Right lobe of liver (tissue), 4 donors: Measurements from ENCODE around the gene EGF.

Experiments used
- CTCF ChIP-seq, 4 donors: fragments of 200-600 bp in 3 of 4; fragments of 450-650 bp in 1 of 4; IDR thresholded peaks; one replicate each; pipeline versions ENCODE4 v1.5.1 to v1.8.0; 2016 to 2022; ENCODE audit warnings: antibody characterized with exemption in 4 of 4, mild to moderate bottlenecking in 2 of 4
- POLR2A ChIP-seq: fragments of 450-650 bp; IDR thresholded peaks from one replicate; pipeline ENCODE4 v1.6.1; 2017; ENCODE audit warnings: antibody characterized with exemption, mild to moderate bottlenecking
- donor health status: DM: no; HTN: no; CAD: no.
- donor health status: DM: no; HTN: no; CAD: no.
- donor health status: DM: no; HTN: yes; CAD: no.

DNA sequence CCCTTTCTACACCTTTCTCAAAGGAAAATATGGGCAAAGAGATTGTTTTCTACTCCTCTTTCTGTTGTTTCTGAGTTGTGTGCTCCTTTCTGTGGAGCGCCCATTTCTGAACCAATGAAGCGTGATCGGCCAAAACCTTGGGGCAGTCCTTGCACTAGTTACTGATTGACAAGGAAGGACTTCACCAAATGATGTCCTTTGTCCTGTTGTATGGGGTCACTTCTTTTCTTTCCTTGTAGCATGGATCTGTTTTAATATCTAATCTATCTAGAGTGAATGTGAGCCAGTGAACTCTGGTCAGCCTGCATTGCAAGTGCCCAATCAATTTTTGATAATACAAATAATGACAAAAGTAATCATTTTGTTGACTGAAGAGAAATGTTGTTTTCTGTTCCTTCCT lies 94.5 kb downstream of the EGF start:
- TF ChIP-seq POLR2A (no peak), CTCF (IDR thresholded peaks at IDR 0.05) (no peak)
